Measurements from ENCODE around the gene STX18. TPM values are rescaled to one million over a fixed set of nuclear protein-coding genes. Genes with fewer than 3 reads are reported as not detected.

The STX18 gene
- total and polyA plus RNA-seq, 10 of the 15 experiments (the other 5 are each of a cell fraction or from before 2014, with no cell fraction given): 8.2 to 46.6 (median 31.1) TPM

GRCh38 chr4:4585012-4585670, 43.3 kb upstream of the STX18 start:
- Histone ChIP-seq H4K20me1 (ENCODE audit: control insufficient read depth, insufficient read depth) (no peaks in the 10 kb centered on the region), H3K27ac (ENCODE audit: control insufficient read depth, insufficient read depth) (no peak overlapping the region), H2AFZ (ENCODE audit: control insufficient read depth, low read depth, low read length) (no peak overlapping the region), H3K4me2 (ENCODE audit: control insufficient read depth, insufficient read depth) (no peak overlapping the region), H3K9me3 (replicated peaks; ENCODE audit: control insufficient read depth, insufficient read depth, low read length) (no peaks in the 10 kb centered on the region; the same call in 2 of the 3 replicates), H3K79me2 (ENCODE audit: control insufficient read depth, insufficient read depth, low read length) (no peaks in the 10 kb centered on the region), H3K27me3 (replicated peaks in 1 of 2; ENCODE audit: control insufficient read depth in 2 of 2, insufficient read depth in 2 of 2, low read length in 1 of 2) (no peaks in the 10 kb centered on the region), H3K36me3 (ENCODE audit: control insufficient read depth in 2 of 2, insufficient read depth in 2 of 2, low read length in 1 of 2) (no peaks in the 10 kb centered on the region), H3K4me1 (ENCODE audit: control insufficient read depth, insufficient read depth, low read length) (no peaks in the 10 kb centered on the region), H3K9ac (ENCODE audit: control insufficient read depth, insufficient read depth, low read length) (no peak overlapping the region), H3K4me3 (no peak overlapping the region)
- ChIA-PET RAD21 (ENCODE audit: unreplicated experiment) (no interaction called here), CTCF (interaction anchor here (0.7 to 1.6 kb wide), 2 partner anchors 10 to 1428 kb away, joined by 3 to 4 read pairs; no protein-coding TSS in a partner anchor), SMC1A (ENCODE audit: uncharacterized antibody, unreplicated experiment) (no interaction called here), POLR2A (no interaction called here)
- WGBS (ENCODE audit: insufficient coverage, insufficient replicate concordance, low lambda C conversion rate, missing lambda C conversion rate): 96% methylated on average over 3 of the region's 3 CpGs
- DNase-seq (ENCODE audit: low read depth, low spot score) (no peak), ATAC-seq (no peak), FAIRE-seq (no peak)
- no peak for TF ChIP-seq ZBTB40 (IDR thresholded peaks at IDR 0.05; ENCODE audit: borderline replicate concordance)
- no peak for TF ChIP-seq SRF (IDR thresholded peaks at IDR 0.05; ENCODE audit: low read depth in 2 of 2, low read length in 2 of 2)
- TF ChIP-seq TCF7 (IDR thresholded peaks at IDR 0.05; ENCODE audit: borderline replicate concordance): no peak
- TF ChIP-seq HSF1 (IDR thresholded peaks at IDR 0.05; ENCODE audit: low read depth, low read length): no peak
- no peak for TF ChIP-seq POU2F2 (IDR thresholded peaks at IDR 0.05; ENCODE audit: borderline replicate concordance, low read depth, low read length)
- no peak for TF ChIP-seq SMC3 (IDR thresholded peaks at IDR 0.05; ENCODE audit: borderline replicate concordance, low read length)
- no peak for TF ChIP-seq EED (IDR thresholded peaks at IDR 0.05; ENCODE audit: low read depth)
- TF ChIP-seq USF2 (IDR thresholded peaks at IDR 0.05; ENCODE audit: borderline replicate concordance, low read depth, low read length): no peak
- no peak for TF ChIP-seq CREM (IDR thresholded peaks at IDR 0.05; ENCODE audit: low read depth)
- in situ Hi-C loops (cut with MboI): no loop called here
- intact Hi-C loops (cut with micrococcal nuclease; ENCODE audit: unreplicated experiment): no loop called here
- no TSS peak for BruUV-seq (replicated peaks)
